GM18511 (cell line): ENCODE data around the gene SPDYC.
"Not testable (repeated sequence)": the region's sequence is repeated elsewhere in the genome, so short reads cannot be mapped to it uniquely, and the experiment has no call there.

Experiments used
- ATAC-seq: cut with Tn5 transposase; IDR thresholded peaks from one replicate; pipeline ENCODE4 v1.9.1; 2021; ENCODE audit warnings: mild to moderate bottlenecking, moderate library complexity; ENCODE audit not compliant: unreplicated experiment

Gene SPDYC

GRCh38 chr11:65133724-65134123 lies 36.3 kb upstream of the SPDYC start:
- no peak for ATAC-seq

DNA sequence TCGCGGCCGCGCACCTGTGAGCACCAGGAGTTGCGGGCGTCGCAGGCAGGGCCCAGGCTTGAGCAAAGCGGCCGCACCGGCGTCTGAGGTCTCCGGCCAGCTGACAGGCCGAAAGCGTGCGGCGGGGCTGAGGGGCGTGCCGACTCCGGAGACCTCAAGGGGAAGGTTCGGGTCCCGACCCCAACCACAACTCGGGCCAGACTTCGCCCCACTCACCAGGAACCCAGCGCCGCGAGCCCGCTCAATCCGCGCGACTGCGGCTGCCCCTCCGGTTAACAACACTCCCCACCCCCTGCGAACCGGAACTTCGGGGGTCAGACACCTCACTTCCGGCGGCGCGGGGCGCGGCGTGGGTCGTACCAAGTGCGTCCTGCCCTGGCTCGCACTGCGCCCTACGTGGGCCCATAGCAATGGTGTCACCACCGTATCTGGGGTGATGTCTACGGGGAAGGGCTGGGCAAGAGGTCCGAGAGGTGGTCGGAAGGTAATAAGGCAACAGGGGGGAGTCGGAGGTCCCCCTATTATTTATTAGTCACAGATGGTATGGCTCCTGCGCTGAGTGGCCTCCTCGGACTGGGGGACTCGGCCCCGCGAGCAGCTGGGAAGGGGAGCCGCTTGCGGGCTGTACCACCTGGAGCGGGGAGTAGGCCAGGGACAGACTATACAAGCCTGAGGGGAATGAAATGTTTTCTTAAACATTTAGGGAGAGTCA lies 35.6 kb upstream of the SPDYC start, which contains the start of gene SYVN1:
Gene SYVN1 (minus strand): TSS at position 280 of the 712 bp plus-strand sequence. CDS start 918 bp downstream, outside the sequence.
- ATAC-seq: peak; percentile 61

DNA sequence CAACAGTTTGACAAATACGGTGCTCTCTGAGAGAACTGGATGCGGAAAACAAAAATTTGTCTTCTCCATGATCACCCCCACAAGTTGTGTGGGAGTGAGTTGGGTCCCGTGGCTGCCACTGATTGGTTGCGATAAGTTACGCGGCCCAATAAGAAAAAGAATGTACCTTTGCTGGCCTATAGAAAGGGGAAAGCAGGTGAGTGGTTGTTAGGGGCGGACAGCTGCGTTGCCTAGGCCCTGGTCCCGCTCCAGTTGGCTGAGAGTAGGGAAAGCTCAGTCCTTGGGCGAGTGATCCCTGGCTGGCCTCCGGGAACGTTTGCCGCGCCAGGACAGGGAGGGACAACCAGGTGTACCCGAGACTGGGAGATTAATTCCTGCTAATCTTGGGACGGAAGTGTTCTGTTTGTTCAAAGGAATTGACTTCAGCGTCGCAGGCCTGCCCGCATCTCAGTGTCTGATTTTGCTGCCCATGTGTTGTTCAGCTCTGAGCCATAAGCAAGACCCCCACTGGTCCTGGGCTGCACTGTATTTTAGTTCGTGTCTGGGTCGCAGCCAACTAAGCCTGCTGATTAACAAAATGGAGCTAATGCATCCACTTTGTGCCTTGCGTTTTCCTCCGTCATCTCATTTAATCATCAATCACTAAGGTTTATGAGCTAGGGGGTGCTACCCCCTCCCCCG lies 34.9 kb upstream of the SPDYC start:
- ATAC-seq: peak; percentile 65

GRCh38 chr11:65135633-65136145 lies 34.3 kb upstream of the SPDYC start:
- ATAC-seq: no peak

GRCh38 chr11:65136515-65137096 lies 33.4 kb upstream of the SPDYC start:
- ATAC-seq: no peak

DNA sequence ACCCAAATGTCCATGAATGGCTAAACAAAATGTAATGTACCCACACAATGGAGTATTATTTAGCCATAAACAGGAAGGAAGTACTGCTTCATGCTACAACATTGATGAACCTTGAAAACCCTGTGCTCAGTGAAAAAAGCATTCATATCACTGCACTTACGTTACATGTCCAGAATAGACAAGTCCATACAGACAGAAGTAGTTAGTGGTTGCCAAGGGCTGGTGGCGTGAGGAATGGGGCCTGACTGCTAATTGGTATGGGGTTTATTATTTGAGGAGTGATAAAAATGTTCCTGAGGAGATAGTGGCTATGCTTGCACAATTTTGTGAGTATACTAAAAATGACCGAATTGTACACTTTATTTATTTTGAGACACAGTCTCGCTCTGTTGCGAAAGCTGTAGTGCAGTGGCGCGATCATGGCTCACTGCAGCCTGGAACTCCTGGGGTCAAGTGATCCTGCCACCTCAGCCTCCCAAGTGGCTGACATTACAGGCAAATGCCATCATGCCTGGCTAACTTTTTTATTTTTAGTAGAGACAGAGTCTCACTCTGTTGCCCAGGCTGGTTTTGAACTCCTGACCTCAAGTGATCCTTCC lies 28.0 kb upstream of the SPDYC start:
- no peak for ATAC-seq

DNA sequence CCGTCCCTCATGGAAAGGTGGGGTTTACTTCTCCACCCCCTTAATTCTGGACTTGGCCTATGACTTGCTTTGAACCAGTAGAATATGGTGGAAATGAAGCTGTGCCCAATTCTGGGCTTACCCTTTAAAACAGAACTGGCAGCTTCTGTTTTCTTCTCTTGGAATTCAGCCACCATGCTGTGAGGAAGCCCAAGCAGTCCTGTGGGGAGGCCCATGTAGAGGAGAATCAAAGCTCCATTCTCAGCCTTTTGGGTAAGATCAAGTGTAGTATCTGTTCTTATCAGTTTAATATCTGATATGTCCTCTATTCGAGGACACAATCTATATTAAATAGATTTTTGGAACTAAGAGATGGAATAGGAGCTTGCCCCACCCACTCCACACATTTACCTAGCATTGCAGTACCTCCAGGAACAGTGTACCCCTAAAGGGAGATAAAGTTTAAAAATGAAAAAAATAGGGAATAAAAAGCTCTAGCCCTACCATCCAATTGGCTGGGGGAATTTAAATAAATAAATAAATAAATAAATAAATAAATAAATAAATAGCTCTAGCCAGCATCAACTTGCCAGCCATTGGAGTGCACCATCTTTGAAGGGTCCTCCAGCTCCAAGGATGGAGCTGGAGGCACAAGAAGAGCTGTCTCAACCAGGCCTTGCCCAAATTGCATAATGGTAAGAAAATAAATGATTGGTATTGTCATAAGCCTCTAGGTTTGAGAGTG lies 22.5 kb upstream of the SPDYC start:
- no peak for ATAC-seq

- ATAC-seq: no peak
Measured at GRCh38 chr11:65148657-65149056, 21.4 kb upstream of the SPDYC start.

DNA sequence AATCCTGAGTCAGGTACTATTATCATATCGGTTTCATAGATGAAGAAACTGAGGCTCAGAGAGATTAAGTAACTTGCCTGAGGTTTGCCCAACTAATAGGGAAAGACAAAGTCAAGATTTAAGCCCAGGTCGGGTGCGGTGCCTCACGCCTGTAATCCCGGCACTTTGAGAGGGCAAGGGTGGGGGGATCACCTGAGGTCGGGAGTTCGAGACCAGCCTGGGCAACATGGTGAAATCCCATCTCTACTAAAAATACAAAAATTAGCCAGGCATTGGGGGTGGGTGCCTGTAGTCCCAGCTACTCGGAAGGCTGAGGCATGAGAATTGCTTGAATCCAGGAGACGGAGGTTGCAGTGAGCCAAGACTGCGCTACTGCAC lies 19.9 kb upstream of the SPDYC start:
- not testable (repeated sequence) for ATAC-seq

DNA sequence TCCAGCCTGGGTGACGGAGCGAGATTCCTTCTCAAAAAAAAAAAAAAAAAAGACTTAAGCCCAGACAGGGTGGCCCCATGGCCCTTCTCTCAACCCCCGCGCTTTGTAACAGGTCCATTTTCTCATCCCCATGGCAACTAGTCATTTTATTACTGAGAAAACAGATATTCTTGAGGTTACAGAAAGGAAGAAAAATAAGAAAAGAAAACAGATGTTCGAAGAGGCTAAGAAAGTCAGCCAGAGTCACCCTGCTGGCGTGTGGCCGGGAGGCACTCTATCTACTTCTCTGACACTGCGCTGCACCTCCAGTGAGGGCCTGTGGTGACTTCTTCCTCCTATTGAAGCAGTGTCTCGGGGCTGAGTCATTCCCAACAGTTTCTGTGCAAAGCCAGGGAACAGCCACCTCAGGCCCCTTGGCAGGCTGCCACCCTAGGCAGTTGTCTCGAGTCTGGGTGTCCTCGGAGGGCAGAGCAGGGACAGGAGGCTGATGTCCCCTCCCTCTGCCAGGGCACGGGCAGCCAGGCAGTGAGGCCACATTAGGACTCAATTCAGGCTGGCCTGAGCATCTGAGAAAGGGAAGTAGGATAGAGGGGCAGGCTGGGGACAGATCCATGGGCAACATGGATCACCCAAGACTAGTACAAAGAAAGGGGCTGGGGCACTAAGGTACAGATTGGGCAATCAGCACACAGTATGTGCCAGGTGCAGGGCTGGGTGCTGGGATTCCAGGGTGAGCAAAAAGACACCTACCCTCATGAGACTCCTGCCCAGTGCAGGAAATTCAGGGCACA lies 19.3 kb upstream of the SPDYC start:
- ATAC-seq: no peak

DNA sequence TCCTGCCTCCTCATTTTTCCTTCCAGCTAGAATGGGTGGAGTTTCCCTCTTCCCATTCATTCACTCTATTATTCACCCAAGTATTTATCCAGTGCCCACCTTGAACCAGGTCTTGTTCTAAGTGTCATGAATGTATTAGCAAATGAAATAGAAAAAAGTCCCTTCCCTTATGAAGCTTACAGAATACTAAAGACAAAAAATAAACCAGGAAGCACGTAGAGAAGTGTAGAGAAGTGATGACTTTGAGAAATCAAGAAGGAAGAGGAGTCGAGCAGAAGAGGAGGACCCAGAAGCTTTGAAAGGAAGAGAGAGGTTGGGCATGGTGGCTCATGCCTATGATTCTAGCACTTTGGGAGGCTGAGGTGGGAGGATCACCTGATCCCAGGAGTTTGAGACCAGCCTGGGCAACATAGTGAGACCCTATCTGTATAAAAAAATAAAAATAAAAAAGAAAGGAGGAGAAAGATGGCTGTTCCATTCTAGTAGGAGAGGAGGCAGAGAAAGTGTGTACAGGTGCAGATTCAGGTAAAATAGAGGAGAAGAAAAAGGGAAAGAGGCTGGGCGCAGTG lies 18.6 kb upstream of the SPDYC start:
- no peak for ATAC-seq

- no peak for ATAC-seq
Measured at GRCh38 chr11:65152122-65152521, 17.9 kb upstream of the SPDYC start.

GRCh38 chr11:65156256-65156655 lies 13.8 kb upstream of the SPDYC start:
- ATAC-seq: no peak

- no peak for ATAC-seq
Measured at GRCh38 chr11:65156926-65157325, 13.1 kb upstream of the SPDYC start.

DNA sequence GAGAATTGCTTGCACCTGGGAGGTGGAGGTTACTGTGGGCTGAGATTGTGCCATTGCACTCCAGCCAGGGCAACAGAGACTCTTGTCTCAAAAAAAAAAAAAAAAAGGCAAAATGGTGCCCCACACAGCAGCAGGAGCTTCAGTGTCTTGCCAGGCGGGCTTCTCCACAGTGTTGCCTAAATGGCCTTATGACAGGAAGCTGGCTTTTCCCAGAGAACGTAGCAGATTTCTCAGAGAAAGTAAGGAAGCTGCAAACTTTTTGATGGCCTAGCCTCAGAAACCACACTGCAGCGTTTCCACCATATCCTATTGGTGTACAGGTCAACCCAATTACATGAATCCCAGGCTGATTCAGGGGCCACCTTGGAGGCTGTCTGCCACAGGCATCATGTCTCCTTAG lies 12.7 kb upstream of the SPDYC start:
- no peak for ATAC-seq

DNA sequence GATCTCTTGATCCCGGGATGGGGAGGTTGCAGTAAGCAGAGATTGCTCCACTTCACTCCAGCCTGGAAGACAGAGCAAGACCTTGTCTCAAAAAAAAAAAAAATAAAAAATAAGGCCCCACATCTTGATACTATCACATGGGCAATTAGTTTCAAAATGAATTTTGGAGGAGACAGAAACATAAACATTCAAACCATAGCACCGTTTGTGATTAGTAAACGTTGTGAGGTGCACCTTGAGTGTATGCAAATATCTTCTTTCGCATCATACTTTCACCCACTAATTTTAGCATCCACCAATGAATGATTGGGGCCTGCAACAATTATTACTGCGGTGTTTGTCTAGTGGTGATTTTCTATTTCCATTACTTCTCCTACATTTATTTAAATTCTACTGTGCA lies 11.0 kb upstream of the SPDYC start:
- ATAC-seq: peak; percentile 71

DNA sequence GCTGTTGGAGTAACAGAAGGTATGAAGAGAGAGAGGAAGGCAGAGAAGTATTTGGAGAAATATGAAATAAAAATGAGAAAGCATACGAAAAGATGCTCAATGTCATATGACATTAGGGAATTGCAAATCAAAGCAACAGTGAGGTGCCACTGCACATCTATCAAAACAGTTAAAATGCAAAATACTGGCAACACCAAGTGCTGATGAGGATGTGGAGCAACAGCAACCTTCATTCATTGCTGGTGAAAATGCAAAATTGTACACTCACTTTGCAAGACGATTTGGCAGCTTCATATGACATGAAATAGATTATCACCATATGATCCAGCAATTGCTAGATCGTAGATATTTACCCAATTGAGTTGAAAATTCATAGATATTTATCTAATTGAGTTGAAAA lies 9.4 kb upstream of the SPDYC start:
- no peak for ATAC-seq

GRCh38 chr11:65163684-65164083 lies 6.3 kb upstream of the SPDYC start:
- ATAC-seq: no peak

DNA sequence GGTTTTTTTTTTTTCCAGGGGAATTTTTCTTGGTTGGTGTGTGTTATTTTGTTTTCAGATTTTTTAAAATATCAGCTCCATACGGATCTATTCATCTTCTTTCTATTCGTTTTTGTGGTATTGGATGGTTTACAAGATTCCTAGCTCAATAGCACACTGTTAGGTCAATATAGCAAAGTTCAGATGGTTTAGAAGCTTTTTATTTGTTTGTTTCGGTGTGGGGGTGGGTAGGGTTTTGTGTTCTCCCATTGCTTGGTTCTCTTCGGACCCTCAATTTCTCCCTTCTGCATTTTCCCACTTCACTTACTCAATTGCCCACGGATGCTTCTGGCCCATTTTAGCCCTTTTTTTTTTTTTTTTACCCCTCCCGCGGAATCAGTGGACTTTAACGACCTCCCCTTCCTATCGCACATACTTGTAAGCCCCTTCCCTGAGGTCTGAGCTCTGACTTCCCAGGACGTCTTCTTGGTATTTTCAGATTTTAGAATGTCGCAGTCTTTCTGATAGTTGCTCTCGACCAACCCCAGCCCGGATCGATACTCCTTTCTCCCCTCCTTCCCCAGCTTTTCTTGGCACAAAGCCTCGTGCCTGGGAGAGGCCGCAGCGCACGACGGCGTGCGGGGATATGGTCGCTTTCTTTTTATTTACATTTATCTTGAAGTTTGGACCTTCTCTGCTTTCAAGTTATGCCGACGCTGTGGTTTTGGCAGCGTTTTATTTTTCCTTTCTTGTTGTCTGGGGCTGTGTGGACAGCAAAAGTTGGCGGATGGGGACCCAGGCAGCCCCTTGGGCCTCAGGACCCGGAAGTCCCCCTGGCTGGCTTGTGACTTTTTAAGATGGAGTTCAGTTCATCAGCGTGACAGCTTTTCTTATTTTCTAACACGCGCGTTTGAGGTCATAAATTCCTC lies 4.4 kb upstream of the SPDYC start:
- no peak for ATAC-seq
